ENCODE measurements around the gene NELL1. TPM values are rescaled to one million over a fixed set of nuclear protein-coding genes. Genes with fewer than 3 reads are reported as not detected.

NELL1 gene
- total and polyA plus RNA-seq, 2 donors from 2014 or later, result 0.31 to 14.8 TPM

DNA sequence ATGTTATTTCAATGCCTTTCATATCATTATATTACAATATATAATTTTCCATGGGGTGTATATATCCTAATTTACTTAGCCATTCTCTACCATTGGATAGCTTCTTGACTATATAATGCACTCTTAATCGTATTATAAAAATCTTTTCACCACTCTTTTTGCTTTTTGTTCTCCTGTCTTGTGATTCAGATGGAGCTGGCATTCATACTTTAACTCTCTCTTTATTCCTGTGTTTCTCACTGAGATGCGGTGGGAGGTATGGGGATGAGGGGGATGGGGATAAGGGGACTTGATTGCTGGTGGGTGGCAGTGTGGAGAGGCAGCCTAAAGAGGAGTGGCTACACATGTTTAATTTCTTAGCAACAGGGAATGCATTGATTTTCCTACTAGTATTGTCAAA lies 105.9 kb downstream of the NELL1 start:
- Histone ChIP-seq H3K36me3 (ENCODE audit: control insufficient read depth in 2 of 3, insufficient read depth in 3 of 3, low read length in 3 of 3) (no peaks in the 10 kb centered on the region), H3K4me3 (ENCODE audit: low read length in 3 of 3) (no peak overlapping the region), H3K27me3 (ENCODE audit: control insufficient read depth, insufficient read depth, low read length) (no peaks in the 10 kb centered on the region), H3K27ac (ENCODE audit: low read depth in 2 of 2, low read length in 2 of 2) (no peak overlapping the region), H3K9me3 (ENCODE audit: control insufficient read depth in 2 of 3, insufficient read depth in 1 of 3, low read length in 3 of 3) (no peaks in the 10 kb centered on the region), H3K4me1 (ENCODE audit: control insufficient read depth in 2 of 3, insufficient read depth in 2 of 3, low read depth in 1 of 3, low read length in 3 of 3) (no peaks in the 10 kb centered on the region), H3K9ac (ENCODE audit: low read length in 3 of 3) (no peak overlapping the region)
- intact Hi-C loops (cut with DNase I), result no loop called here
- FAIRE-seq, result no peak
- TF ChIP-seq, protein P1, sequence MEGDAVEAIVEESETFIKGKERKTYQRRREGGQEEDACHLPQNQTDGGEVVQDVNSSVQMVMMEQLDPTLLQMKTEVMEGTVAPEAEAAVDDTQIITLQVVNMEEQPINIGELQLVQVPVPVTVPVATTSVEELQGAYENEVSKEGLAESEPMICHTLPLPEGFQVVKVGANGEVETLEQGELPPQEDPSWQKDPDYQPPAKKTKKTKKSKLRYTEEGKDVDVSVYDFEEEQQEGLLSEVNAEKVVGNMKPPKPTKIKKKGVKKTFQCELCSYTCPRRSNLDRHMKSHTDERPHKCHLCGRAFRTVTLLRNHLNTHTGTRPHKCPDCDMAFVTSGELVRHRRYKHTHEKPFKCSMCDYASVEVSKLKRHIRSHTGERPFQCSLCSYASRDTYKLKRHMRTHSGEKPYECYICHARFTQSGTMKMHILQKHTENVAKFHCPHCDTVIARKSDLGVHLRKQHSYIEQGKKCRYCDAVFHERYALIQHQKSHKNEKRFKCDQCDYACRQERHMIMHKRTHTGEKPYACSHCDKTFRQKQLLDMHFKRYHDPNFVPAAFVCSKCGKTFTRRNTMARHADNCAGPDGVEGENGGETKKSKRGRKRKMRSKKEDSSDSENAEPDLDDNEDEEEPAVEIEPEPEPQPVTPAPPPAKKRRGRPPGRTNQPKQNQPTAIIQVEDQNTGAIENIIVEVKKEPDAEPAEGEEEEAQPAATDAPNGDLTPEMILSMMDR (IDR thresholded peaks at IDR 0.05; ENCODE audit: borderline replicate concordance, extremely low read depth, insufficient read depth), result no peak
- no peak for DNase-seq

DNA sequence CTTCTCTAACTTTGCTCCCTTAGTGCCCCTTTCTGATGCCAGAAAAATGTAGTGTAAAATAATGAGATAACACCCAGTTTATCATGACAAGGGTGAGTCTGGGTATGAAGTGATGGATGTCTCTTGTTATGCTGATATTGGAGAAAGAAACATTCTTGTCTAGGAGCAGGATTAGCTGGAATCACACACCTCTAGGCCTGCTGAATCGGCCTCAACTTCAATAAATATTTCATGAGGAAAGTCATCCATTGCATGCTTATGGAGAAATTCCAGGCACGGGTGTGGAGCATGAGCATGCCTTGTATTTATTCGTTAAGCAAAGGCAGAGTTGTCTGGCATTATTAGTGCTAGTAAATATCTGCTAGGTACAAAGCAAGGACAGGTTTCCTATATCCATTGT lies 113.4 kb downstream of the NELL1 start:
- DNase-seq (no peak), FAIRE-seq (no peak)
- TF ChIP-seq, protein P1 (IDR thresholded peaks at IDR 0.05; ENCODE audit: borderline replicate concordance, extremely low read depth, insufficient read depth), result no peak
- Histone ChIP-seq H3K4me3 (ENCODE audit: low read length in 3 of 3) (no peak overlapping the region), H3K27ac (ENCODE audit: low read depth in 2 of 2, low read length in 2 of 2) (no peak overlapping the region), H3K4me1 (ENCODE audit: control insufficient read depth in 2 of 3, insufficient read depth in 2 of 3, low read depth in 1 of 3, low read length in 3 of 3) (no peaks in the 10 kb centered on the region), H3K36me3 (ENCODE audit: control insufficient read depth in 2 of 3, insufficient read depth in 3 of 3, low read length in 3 of 3) (no peaks in the 10 kb centered on the region), H3K27me3 (ENCODE audit: control insufficient read depth, insufficient read depth, low read length) (no peaks in the 10 kb centered on the region), H3K9me3 (ENCODE audit: control insufficient read depth in 2 of 3, insufficient read depth in 1 of 3, low read length in 3 of 3) (no peaks in the 10 kb centered on the region), H3K9ac (ENCODE audit: low read length in 3 of 3) (no peak overlapping the region)
- intact Hi-C loops (cut with DNase I), result no loop called here

DNA sequence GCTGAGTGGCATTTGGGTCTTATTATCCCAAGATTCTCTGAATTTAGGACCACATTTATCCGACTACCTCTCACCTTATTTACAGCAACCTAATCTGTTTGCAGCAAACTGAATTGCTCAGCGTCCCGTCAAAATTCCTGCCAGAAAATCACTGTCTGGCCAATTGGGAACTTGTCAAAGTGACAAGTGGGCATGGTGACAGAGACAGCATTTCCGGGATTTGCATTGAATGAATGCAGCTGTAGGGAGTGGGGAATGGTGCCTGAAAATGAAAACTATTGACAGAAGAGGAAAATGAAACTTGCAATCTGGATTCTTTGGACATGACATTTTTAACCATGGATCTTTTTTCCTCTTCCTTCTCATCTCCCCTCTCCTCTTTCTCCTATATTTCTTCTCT lies 113.8 kb downstream of the NELL1 start:
- TF ChIP-seq, protein P1 (IDR thresholded peaks at IDR 0.05; ENCODE audit: borderline replicate concordance, extremely low read depth, insufficient read depth), result no peak
- H3K36me3 ChIP-seq (ENCODE audit: control insufficient read depth in 2 of 3, insufficient read depth in 3 of 3, low read length in 3 of 3), result no peaks in the 10 kb centered on the region
- FAIRE-seq, result no peak
- H3K9me3 ChIP-seq (ENCODE audit: control insufficient read depth in 2 of 3, insufficient read depth in 1 of 3, low read length in 3 of 3), result no peaks in the 10 kb centered on the region
- H3K9ac ChIP-seq (ENCODE audit: low read length in 3 of 3), result no peak overlapping the region
- H3K4me1 ChIP-seq (ENCODE audit: control insufficient read depth in 2 of 3, insufficient read depth in 2 of 3, low read depth in 1 of 3, low read length in 3 of 3), result no peaks in the 10 kb centered on the region
- intact Hi-C loops (cut with DNase I), result no loop called here
- no peaks in the 10 kb centered on the region for H3K27me3 ChIP-seq (ENCODE audit: control insufficient read depth, insufficient read depth, low read length)
- DNase-seq, result no peak
- H3K4me3 ChIP-seq (ENCODE audit: low read length in 3 of 3), result no peak overlapping the region
- no peak overlapping the region for H3K27ac ChIP-seq (ENCODE audit: low read depth in 2 of 2, low read length in 2 of 2)

DNA sequence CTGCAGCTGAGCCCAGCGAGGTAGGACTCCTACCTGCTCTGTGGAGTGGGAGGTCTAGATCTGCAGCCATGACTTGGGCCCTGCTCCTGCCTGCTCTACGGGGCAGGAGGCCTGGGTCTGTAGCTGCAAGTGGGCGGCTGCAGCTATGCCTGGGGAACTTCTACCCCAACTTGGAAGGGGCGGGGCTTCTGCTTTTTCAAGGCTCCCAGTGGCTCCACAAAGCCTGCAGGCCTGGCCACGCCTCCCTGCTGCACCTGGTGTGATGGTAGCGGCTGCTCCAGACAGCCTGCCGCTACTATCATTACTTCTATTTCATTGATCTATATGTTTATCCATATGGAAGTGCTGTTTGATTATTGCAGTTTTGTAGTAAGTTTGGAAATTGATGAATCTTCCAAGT lies 121.2 kb downstream of the NELL1 start:
- Histone ChIP-seq H3K4me1 (ENCODE audit: control insufficient read depth in 2 of 3, insufficient read depth in 2 of 3, low read depth in 1 of 3, low read length in 3 of 3) (no peaks in the 10 kb centered on the region), H3K27ac (ENCODE audit: low read depth in 2 of 2, low read length in 2 of 2) (no peak overlapping the region), H3K36me3 (ENCODE audit: control insufficient read depth in 2 of 3, insufficient read depth in 3 of 3, low read length in 3 of 3) (no peaks in the 10 kb centered on the region), H3K9me3 (ENCODE audit: control insufficient read depth in 2 of 3, insufficient read depth in 1 of 3, low read length in 3 of 3) (no peaks in the 10 kb centered on the region), H3K27me3 (ENCODE audit: control insufficient read depth, insufficient read depth, low read length) (no peaks in the 10 kb centered on the region), H3K9ac (ENCODE audit: low read length in 3 of 3) (no peak overlapping the region), H3K4me3 (ENCODE audit: low read length in 3 of 3) (no peak overlapping the region)
- TF ChIP-seq, protein P1 (IDR thresholded peaks at IDR 0.05; ENCODE audit: borderline replicate concordance, extremely low read depth, insufficient read depth), result no peak
- no peak for FAIRE-seq
- intact Hi-C loops (cut with DNase I), result no loop called here
- DNase-seq, result peak in 1 of 5 donors; percentile 59

All from kidney (tissue), 14 donors.